DND-41 (cell line): ENCODE data around the gene TMIE.
"Not testable (repeated sequence)": the region's sequence is repeated elsewhere in the genome, so short reads cannot be mapped to it uniquely, and the experiment has no call there.

Experiments
- ATAC-seq: fragments of 200-7000 bp; cut with Tn5 transposase; 3 replicates; pipeline ENCODE4 v1.9.1; 2021; ENCODE audit warnings: low read depth; ENCODE audit not compliant: insufficient read depth
- DNase-seq: peaks from one replicate; pipeline ENCODE4 v3.0.0-alpha.2; 2020
- H2AFZ ChIP-seq: 2 replicates; pipeline ENCODE4 v1.6.0; 2012; ENCODE audit warnings: low read depth, low read length
- H3K27ac ChIP-seq: 2 replicates; pipeline ENCODE4 v1.5.1; 2012; ENCODE audit warnings: low read length, inconsistent platforms
- H3K27me3 ChIP-seq: fragments of 200-600 bp; sonication (generic); 2 replicates; pipeline ENCODE4 v1.6.0; 2012; ENCODE audit warnings: low read length, mild to moderate bottlenecking, inconsistent platforms; ENCODE audit not compliant: insufficient read depth, poor library complexity
- H3K36me3 ChIP-seq: 2 replicates; pipeline ENCODE4 v1.5.1; 2012; ENCODE audit warnings: low read length, inconsistent platforms; ENCODE audit not compliant: insufficient read depth
- H3K4me1 ChIP-seq: 2 replicates; pipeline ENCODE4 v1.5.1; 2012; ENCODE audit warnings: mild to moderate bottlenecking, low read length; ENCODE audit not compliant: insufficient read depth
- H3K4me2 ChIP-seq: 2 replicates; pipeline ENCODE4 v1.6.0; 2012; ENCODE audit warnings: mild to moderate bottlenecking, moderate library complexity, low read length, inconsistent platforms; ENCODE audit not compliant: insufficient read depth
- H3K4me3 ChIP-seq, 2 experiments: fragments of 200-600 bp in 1 of 2; shearing (Covaris generic) in 1 of 2; 2 replicates each; pipeline ENCODE4 v1.5.1; 2012 to 2016; ENCODE audit warnings: inconsistent platforms in 2 of 2, low read length in 2 of 2, mild to moderate bottlenecking in 2 of 2, low read depth in 1 of 2, moderate library complexity in 1 of 2
- H3K79me2 ChIP-seq: 2 replicates; pipeline ENCODE4 v1.6.0; 2012; ENCODE audit warnings: low read length, inconsistent platforms; ENCODE audit not compliant: insufficient read depth
- H3K9ac ChIP-seq: 2 replicates; pipeline ENCODE4 v1.6.0; 2012; ENCODE audit warnings: low read depth, mild to moderate bottlenecking, inconsistent platforms, low read length, moderate library complexity
- H3K9me3 ChIP-seq: 2 replicates; pipeline ENCODE4 v1.5.1; 2012; ENCODE audit warnings: low read length, moderate library complexity, mild to moderate bottlenecking, inconsistent platforms; ENCODE audit not compliant: insufficient read depth, severe bottlenecking
- H4K20me1 ChIP-seq: 2 replicates; pipeline ENCODE4 v1.6.0; 2012; ENCODE audit warnings: low read length; ENCODE audit not compliant: insufficient read depth
- CTCF ChIP-seq: IDR thresholded peaks from 2 replicates; pipeline ENCODE4 v1.5.1; 2012; ENCODE audit warnings: borderline replicate concordance, low read length, moderate library complexity, mild to moderate bottlenecking; ENCODE audit not compliant: poor library complexity, severe bottlenecking; ENCODE audit errors: extremely low read depth
- EZH2 ChIP-seq: IDR thresholded peaks from 3 replicates; pipeline ENCODE4 v1.6.1; 2012; ENCODE audit warnings: borderline replicate concordance, low read depth, mild to moderate bottlenecking, moderate library complexity, low read length, inconsistent platforms; ENCODE audit not compliant: severe bottlenecking

Gene TMIE

DNA sequence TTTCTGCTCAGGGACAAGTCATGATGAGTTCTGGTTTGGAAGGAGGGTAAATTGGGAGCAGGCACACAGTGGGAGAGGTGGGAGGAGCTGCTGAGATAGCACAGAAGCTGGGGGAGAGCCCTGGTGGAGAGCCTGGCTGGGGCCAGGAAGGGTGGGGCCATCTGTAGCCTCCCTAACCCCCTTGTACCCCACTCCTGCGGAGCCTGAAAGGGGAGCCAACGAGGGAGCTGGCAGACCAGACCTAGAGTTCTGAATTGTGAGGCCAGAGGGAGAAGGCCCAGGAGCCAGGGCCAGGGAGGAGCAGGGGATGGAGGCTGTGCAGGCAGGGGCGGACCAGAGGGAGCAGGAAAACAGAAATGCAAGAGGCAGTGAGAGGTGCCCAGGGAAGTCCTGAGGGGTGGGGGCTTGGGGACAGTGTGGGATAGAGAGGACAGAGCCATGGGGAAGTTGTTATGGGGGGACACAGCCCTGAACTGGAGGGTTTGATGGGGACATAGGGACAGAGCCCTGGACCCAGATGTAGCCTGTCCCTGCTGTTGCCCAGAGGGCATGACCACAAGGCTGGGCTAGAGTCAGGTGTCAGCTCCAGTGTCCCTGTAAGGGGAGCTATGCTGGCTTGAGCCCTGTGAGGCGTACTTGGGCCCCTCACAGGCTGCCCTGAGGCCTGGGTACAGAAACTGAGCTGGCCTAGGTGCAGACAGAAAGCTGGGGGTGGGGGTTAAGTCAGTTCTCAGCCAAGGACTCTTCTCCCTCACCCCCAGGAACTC, 1.2 kb downstream of the TMIE start:
- Histone ChIP-seq H4K20me1 (no peaks in the 10 kb centered on the region), H3K4me2 (no peak overlapping the region)

DNA sequence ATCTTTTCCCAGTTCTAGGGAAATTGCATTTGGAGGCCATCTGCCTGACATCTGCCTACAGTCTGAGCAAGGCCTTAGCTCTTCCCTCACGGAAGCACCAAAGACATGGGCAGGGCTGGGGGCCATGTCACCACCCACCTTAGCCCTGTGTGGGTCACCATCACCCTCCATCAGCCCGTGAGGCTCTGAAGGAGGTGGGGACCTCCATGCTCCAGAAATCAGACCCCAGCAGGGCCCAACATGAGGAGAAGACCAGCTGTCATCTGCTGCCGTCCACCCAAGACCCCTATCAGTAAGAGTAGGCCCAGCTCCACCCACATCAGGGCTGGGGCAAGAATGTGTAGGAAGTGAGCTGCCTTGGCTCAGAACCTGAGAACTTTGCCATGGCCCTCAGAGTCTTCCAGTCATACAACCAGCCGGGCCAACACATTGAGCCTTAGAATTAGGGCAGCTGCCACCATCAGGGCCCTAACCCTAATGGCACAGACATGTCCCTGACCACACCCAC, 1.9 kb downstream of the TMIE start:
- no peak for TF ChIP-seq CTCF
- no peak for TF ChIP-seq EZH2
- Histone ChIP-seq H4K20me1 (no peaks in the 10 kb centered on the region), H3K36me3 (no peaks in the 10 kb centered on the region), H3K9me3 (no peaks in the 10 kb centered on the region), H3K79me2 (no peaks in the 10 kb centered on the region), H3K4me3 (no peak overlapping the region), H3K27ac (no peak overlapping the region), H2AFZ (no peak overlapping the region), H3K9ac (no peak overlapping the region), H3K4me1 (no peaks in the 10 kb centered on the region), H3K4me2 (no peak overlapping the region), H3K27me3 (no peaks in the 10 kb centered on the region)
- no peak for ATAC-seq
- DNase-seq, result no peak

More for the DNA sequence above, 1.2 kb downstream of the TMIE start:
- no peaks in the 10 kb centered on the region for H3K36me3 ChIP-seq
- DNase-seq, result no peak
- H3K9me3 ChIP-seq, result no peaks in the 10 kb centered on the region
- H2AFZ ChIP-seq, result no peak overlapping the region
- no peak overlapping the region for H3K27ac ChIP-seq
- no peaks in the 10 kb centered on the region for H3K4me1 ChIP-seq
- H3K9ac ChIP-seq, result no peak overlapping the region
- H3K4me3 ChIP-seq, result no peak overlapping the region
- H3K27me3 ChIP-seq, result no peaks in the 10 kb centered on the region
- no peak for TF ChIP-seq EZH2
- ATAC-seq, result no peak
- H3K79me2 ChIP-seq, result no peaks in the 10 kb centered on the region

GRCh38 chr3:46704346-46704745, 3.2 kb downstream of the TMIE start:
- not testable (repeated sequence) for ATAC-seq, H3K27ac ChIP-seq, H3K4me2 ChIP-seq, H3K79me2 ChIP-seq, H3K4me1 ChIP-seq, H3K9me3 ChIP-seq, DNase-seq, H2AFZ ChIP-seq, H3K36me3 ChIP-seq, H3K4me3 ChIP-seq, H3K9ac ChIP-seq, H3K27me3 ChIP-seq, H4K20me1 ChIP-seq

GRCh38 chr3:46705022-46705530, 3.9 kb downstream of the TMIE start:
- Histone ChIP-seq H3K4me3 (no peak overlapping the region), H3K9ac (no peak overlapping the region), H3K36me3 (no peaks in the 10 kb centered on the region), H3K27ac (no peak overlapping the region), H3K9me3 (no peaks in the 10 kb centered on the region), H3K4me2 (no peak overlapping the region), H4K20me1 (no peaks in the 10 kb centered on the region), H2AFZ (no peak overlapping the region), H3K27me3 (no peaks in the 10 kb centered on the region), H3K4me1 (no peaks in the 10 kb centered on the region), H3K79me2 (no peaks in the 10 kb centered on the region)
- TF ChIP-seq EZH2 (no peak), CTCF (peak; percentile 99)
- DNase-seq (peak; percentile 73), ATAC-seq (peak; percentile 91)
